Stimulated activated CD8-positive, alpha-beta memory T cell treated with anti-CD3 and anti-CD28 coated beads, Interleukin-7, amount 100 ng/mL, for 24 hours (primary cell): Measurements from ENCODE around the gene SLC25A29.

Experiments used
- DNase-seq: peaks from one replicate; pipeline ENCODE4 v3.0.0-alpha.2; 2020; ENCODE audit warnings: low read depth

SLC25A29 gene

DNA sequence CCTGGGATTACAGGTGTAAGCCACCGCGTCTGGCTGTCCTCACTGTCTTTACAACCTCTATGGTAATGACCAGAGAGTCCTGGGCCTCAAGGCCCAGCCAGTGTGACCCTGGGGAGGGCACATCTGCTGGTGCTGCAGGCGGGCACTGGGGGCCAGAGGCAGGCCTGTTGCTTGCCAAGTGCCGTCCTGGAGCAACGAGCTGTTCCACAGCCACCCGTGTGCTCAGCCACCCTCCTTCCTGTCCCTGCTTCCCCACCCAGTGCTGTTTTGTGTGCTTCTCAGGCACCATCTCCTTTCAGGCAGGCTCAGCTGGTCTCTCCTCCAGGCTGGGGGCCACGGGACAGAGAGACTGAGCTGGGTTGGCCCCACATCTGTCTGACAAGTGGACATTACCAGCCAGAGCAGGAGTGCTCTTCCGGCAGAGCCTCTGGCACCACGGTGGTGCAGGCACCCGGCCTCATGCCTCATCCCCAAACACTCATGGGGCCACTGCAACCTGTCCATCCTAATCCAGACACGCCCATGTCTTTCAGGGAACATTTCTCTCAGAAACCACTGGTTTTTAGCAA is 25.9 kb upstream of the SLC25A29 start:
- DNase-seq = no peak

DNA sequence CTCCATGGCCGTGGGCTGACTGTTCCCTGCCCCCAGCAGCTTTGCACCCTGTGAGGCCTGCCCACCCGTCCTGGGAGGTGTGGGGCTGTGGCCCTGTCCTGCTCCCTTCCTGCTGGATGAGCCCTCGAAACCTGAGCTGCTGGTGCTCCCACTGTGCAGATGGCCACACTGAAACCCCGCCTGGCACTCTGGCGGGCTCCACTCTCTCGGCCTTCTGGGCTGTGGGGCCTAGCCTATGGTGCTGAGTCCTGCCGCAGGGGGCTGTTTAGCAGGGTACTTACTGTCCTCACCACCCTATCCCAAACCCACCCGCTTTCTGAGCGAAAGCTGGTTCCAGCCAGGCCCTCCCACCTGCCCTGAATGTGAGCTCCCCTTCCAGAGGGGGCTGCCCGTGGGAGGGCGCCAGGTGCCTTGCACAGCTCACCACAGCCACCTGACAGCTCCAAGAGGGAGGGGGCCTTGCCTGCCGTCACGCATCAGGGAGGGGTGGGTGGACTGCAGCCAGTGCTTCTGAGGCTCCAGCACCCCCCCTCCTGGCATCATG is 24.2 kb upstream of the SLC25A29 start:
- no peak for DNase-seq

DNA sequence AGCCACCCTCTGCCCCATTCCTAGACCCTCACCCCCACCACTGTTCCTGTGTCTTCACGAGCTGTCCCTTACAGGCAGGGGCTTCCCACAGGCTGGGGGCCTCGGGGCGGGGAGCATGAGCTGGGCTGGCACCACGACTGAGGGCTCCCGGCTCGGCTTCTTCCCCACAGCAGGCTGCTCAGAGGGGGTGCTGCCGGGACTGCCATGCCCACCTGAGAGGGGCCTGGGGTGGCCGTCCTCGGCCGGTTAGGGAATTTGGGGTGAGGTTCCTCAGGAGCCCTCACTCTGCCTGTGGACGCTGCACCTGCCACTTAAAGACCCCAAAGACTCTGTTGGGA is 23.7 kb upstream of the SLC25A29 start:
- no peak for DNase-seq

DNA sequence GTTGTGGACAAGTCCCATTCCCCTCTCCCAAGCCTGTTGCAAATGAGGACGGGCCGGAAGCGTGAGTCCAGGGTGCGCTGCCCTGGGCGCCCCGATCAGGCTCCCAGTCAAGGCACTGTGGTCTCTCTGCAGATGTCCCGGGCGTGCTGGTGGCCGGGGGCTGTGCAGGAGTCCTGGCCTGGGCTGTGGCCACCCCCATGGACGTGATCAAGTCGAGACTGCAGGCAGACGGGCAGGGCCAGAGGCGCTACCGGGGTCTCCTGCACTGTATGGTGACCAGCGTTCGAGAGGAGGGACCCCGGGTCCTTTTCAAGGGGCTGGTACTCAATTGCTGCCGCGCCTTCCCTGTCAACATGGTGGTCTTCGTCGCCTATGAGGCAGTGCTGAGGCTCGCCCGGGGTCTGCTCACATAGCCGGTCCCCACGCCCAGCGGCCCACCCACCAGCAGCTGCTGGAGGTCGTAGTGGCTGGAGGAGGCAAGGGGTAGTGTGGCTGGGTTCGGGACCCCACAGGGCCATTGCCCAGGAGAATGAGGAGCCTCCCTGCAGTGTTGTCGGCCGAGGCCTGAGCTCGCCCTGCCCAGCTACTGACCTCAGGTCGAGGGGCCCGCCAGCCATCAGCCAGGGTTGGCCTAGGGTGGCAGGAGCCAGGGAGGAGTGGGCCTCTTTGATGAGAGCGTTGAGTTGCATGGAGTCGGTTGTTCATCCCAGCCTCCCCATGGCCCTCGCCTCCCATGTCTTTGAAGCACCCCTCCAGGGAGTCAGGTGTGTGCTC is 23.2 kb upstream of the SLC25A29 start:
- DNase-seq = no peak

DNA sequence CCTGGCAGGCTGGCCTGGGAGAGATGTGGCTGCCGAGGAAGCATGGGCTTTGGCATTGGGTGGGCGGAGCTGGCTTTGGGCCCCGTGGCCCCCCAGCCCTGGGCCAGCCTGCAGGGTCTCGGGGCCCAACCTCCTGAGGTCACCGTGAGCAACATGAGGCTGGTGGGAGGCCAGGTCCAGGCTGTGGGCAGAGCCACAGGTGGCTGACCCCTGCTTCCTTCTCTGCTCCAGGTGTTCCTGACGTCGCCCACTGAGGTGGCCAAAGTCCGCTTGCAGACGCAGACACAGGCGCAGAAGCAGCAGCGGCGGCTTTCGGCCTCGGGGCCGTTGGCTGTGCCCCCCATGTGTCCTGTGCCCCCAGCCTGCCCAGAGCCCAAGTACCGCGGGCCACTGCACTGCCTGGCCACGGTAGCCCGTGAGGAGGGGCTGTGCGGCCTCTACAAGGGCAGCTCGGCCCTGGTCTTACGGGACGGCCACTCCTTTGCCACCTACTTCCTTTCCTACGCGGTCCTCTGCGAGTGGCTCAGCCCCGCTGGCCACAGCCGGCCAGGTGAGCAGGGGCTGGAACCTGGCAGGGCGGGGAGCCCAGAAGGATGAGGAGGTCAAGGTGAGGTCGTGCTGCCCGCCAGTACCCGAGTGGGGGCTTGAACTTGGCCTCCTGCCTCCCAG is 22.4 kb upstream of the SLC25A29 start:
- DNase-seq = no peak

DNA sequence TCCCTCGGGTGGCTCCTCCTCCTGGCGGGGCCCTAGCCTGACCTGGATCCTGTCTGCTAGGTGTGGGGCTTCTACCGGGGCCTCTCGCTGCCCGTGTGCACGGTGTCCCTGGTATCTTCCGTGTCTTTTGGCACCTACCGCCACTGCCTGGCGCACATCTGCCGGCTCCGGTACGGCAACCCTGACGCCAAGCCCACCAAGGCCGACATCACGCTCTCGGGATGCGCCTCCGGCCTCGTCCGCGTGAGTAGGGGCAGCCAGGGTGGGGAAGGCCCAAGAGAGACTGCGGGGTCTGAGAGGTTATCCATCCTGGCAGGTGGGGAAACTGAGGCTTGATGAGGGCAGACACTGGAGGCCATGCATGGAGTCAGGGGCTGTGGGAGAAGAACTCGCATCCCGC is 20.9 kb upstream of the SLC25A29 start:
- no peak for DNase-seq

DNA sequence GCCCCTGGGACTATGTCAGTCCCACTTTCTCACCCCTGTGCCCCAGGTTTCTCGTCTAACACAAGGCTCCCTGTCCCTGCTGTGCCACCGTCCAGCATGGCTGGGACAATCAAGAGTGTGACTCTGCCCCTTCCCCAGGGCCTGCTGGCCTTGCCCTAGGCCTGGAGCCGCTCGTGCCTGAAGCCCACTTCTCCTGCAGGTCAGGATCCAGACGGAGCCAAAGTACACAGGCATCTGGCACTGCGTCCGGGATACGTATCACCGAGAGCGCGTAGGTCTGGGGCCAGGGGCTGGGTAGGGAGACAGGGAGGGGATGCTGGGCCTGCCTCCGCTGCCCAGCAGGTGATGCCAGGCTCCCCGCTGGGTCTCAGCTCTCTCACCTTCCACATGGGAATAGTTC is 19.7 kb upstream of the SLC25A29 start:
- DNase-seq = no peak

DNA sequence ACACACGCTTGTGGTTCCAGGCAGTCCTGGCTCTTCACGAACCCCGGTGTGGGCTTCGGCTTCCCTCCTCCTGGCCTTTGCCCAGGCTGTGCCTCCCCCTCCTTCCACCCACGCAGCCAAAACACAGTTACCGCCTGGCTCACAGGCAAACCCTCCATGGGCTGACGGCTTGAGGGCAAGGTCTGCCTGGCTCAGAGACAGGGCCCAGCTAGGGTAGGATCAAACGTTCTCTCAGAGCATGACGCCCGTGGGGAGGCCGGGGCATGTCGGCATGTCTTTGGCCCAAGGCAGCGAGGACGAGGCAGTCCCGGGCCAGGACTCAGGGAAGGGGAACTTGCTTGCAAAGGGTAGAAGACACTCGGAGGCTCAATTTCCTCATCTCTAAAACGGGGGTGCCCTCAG is 19.0 kb upstream of the SLC25A29 start:
- no peak for DNase-seq

DNA sequence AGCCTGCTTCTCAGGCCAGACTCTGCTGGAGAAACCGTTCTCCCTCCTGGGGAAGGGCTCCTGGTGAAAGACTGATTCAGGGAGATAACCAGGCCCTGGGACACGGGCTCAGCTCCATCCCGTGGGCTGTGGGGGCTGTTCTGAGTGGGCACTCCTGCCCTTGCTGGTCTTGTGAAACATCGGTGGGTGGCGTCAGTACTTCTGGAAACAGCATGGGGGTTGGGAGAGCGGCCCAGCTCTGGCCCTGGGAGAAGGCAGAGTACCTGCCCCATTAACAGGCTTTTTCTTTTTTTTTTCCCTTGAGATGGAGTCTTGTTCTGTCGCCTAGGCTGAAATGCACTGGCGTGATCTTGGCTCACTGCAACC is 17.7 kb upstream of the SLC25A29 start:
- no peak for DNase-seq

DNA sequence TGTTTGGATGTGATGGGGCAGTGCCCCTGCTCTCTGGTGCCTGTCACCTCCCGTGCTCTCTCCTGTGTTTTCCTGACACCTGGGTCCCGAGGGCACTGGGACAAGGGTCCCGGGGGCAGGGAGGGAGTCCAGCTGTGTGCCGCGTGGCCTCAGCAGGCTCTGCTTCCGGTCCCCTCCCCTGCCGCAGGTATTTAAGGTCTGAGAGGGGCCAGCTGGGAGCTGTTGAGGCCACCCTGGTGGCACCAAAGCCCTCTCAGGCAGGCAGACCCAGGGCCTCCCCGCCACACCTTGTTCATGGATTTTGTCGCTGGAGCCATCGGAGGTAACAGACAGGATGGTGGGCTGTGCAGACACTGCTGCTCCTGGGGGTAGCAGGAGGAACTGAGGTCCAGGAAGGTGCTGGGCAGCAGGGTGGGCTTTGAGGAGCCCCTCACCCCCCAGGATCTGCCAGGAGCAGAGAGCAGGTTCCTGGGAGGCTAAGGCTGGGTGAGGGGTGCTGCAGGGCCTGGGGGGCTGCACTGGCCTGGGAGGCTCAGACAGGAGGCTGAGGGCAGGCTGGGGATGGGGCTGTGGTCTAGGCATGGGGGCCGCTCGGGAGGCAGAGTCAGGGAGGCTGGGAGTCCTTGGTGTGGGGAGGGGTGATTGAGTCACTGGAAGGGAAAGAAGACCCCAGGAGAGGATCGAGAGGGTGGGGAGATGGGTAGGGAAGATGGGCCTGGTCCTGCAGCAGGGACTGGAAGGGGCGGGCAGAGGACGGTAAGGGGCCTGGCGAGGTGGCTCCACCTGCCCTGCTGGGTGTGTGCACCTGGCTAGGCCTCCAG is 17.1 kb upstream of the SLC25A29 start, which contains the start of gene SLC25A47:
Gene SLC25A47 (plus strand): TSS at position 219 of the 821 bp plus-strand sequence. CDS start 76 bp downstream, at position 295.
- DNase-seq = no peak

DNA sequence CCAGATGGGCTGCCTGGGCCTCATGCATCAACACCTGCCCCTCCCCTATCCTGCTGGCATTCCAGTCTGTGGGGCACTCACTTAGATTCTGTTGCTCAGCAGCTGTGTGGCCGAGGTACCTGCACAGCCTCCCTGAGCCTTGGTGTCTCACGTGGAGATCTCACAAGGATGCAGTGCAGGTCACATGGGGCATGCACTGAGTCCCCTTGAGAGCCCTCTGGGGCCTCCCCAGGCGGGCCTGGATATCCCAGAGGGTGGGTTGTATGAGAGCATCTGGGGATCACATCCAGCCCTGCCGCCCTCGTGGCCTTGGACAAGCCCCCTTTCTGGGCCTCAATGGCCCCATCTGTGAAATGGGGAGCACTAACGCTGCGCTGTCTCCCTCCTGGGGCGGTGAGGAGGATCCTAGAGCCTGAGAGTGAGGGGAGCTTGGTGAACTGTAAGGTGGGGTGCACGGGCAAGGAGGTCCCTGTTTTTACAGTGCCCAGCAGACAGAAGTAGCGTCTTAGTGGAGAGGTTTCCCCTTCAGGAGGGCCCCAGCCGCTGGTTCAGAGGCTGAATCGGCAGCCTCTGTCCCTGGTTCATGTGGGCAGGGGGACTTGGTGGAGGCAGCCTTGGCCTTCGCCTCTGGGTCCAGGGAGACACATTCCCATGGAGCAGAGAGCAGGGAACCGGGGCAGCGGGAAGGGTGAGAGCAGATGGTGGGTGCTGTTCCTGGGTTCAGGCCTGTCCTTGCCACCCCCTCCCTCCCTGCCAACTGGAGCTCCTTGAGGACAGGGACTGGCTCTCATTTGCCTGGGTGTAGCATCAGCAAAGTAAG is 16.1 kb upstream of the SLC25A29 start:
- DNase-seq = no peak

DNA sequence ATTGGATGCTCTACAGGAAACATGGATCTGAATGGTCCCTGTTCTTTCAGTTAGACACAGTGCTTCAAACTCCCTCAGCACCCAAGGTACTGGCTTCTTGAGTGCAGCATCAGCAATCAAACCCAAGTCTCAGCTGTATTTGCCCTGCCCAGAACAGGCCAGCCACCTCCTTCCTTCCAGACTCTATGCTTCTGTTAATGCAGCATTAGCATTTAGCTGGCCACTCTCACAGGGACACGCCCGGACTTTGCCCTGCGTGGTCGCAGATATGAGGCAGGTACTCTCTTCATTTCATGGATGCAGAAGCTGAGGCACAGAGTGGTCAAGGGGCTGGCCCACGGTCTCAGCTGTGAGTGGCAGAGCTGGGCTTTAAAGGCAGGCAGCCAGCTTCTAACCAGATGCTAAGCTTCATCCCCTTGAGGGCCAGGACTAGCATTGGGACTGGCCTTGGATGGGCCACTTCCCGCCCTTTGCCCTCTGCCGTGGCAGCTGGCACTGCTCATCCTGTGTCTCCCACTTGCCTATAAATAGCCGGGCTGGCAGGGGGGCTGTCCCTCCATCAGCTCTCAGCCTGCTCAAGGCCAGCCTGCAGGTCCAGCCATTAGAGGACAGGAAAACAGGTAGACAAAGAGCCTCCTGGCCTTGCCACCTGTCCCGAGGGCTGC is 15.4 kb upstream of the SLC25A29 start:
- no peak for DNase-seq

DNA sequence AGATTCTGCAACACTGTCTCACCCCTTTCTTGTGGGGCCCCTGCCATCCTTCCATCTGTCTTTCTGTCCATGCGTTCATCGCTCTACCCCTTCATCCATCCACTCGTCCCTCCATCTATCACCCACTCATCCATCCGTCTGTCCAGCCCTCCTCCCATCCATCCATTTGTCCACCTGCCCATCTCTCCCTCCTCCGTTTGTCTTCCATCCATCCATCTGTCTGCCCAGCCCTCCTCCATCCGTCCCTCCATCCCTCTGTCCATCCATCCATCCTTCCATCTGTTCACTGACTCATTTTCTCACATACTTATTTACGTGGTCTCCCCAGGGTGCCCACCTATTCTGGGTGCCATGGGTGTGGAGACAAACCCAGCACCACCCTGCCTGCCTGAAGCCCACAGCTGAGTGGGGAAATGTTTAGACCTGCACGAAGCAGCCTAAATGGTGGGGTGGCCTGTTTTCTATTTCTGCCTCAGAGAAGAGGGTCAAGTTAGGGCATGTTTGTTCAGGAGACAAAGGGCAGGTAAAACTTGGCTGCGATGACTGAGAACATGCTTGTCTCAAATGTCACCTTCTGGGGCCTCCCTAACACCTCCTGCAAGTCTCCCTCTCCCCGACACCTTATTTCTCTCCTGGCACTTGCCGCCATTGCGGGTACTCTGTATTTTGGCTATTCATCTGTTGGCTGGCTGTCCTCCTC is 14.1 kb upstream of the SLC25A29 start:
- DNase-seq = no peak

DNA sequence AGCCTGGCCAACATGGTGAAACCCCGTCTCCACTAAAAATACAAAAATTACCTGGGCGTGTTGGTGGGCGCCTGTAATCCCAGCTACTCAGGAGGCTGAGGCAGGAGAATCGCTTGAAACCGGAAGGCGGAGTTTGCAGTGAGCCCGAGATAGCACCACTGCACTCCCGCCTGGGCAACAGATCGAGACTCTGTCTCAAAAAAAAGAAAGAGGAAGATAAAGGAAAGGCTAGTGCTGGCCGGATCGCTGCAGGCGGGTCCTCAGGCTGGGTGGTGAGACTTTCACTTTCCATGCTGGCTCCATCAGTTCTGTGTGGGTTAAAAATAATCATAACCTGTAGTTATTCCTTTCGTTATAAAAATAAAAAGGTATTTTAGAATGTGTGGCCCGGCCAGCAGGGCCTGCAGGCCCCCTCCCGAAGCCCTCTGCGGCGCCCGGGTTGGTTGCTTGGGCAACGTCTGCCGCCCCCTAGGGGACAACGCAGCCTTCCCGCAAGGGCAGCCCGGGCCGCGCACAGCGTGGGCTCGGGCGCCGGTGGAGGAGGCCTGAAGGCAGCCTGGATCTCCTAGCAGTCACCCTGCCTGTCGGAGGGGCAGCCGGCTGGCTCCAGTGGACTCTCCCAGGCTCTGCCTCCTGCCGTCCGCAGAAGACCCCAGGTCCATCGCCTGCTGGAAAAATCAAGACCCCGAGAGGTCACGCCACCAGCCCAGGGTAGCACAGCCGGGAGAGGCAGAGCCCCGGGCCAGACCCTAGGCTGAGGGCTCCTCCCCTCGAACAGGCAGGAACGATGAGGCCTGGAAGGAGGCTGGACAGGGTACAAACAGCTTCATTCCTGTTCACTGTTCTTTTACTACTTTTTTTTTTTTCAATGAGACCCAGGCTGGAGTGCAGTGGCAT is 11.9 kb upstream of the SLC25A29 start:
- peak; percentile 54 for DNase-seq

DNA sequence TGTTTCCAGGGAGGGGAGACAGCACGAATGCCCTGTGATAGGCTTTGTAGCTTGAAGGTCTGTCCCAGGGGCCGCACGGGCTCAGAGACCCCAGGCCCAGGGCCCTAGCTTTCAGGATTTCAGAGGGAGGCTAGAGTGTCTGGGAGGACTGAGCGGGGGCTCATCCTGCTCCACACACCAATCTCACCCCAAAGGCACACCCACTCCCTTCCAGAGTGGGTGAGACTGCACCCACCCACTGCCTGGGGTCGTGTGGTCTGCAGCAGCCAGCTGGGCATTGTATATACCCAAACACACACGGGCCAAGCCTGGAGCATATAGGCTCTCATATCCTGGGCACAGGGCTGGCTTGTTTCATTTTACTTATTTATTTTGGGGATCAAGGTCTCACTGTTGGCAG is 11.1 kb upstream of the SLC25A29 start:
- DNase-seq = no peak

DNA sequence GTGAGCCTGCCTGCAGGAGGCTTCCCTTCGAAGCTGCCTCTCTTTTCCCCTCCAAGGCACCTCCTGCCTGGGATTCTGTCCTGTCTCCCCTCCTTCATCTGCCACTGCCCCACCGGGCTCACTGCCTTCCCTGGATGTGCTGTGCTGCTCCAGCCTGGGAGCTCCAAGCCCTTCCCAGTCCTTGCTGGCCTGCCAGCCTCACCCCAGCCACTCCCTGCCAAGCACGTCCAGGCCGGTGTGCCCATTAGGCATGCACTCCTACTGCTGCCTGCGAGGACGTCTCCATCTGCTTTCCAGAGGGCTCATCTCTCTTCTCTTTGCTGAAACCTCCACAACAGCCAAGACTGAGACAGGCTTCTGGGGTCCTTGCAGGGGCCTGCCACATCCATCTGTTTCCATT is 8.5 kb upstream of the SLC25A29 start:
- DNase-seq = no peak

DNA sequence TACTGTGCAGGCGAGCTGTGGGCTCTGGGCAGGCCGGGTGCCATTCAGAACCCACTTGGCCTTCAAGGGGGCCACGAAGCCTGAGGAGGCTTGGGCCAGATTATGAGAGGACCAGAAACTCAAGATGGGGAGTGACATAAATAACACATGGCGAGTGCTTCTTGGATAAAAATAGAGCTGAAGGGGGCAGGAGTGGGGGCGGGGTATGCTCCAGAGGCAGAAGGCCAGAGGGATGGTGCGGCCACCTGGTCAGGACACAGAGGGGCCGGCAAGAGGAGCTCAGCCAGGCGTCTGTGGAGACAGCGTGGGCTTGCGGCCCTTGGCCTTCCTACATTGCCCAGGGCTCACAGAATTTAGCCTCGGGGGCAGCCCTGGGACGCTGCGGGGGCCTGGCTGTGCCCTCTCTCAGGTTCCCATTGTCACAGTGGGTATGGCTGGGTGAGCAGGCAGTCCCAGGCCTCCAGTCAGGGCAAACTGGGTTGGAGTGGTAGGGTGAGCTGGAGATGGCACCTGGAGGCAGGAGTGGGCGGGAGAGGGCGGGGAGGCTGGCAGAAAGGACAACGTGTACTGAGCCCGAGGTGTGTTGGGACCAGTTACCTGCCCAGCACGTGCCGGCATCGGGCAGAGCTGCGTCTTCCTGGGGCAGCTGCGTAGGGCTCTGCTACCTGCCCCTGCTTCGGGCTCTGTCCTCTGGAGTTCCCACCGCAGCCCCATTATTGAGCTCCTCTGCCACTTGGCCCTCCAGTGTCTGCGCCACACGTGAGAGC is 7.4 kb upstream of the SLC25A29 start:
- no peak for DNase-seq

DNA sequence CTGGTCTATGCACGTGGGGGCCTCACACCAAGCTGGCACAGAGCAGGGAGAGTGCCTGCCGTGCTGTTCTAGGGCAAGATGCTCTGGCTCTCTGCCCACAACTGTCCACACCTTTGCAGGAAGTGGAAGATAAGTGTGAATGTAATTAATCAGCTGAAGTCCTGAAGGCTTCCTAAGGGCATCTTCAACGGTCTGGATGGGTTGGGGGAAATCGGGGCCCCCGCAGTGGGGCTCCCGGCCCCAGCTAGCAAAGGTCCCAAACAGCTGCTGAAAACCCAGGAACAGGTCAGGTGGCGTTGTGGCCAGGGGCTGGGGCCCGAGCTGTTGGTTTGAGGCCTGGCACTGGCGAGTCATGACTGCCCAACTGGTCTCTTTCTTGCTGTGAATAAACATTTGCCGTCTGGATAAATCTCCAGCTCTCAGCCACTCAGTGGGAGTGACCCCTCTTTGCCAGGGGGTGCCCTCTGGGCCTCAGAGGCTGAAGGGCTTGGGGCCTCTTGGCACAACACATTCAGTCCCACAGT is 6.7 kb upstream of the SLC25A29 start:
- no peak for DNase-seq
